ENCODE measurements around the gene DHX29. TPM values are rescaled to one million over a fixed set of nuclear protein-coding genes. Genes with fewer than 3 reads are reported as not detected.

Gene DHX29
- total RNA-seq, 2 donors from 2014 or later: 24.9 to 28.2 TPM

DNA sequence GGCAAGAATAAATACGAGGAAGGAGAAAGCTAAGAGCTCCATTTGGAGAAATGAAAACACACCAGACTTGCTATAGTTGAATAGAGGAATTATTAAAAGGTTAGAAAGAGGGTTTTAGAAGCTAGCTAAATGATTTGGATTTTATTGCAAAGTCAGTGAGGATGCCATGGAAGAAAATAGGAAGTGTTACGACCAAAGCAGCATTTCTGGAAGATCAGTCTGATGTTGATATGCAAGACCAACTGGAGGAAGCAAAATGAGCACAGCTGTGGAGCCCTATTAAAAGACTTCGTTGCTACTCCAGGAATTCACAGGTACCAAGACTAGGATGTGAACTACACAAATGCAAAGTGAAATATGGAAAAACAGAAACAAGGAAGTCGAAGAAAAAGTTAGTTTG lies 2.1 kb downstream of the DHX29 start:
- no peaks in the 10 kb centered on the region for H3K36me3 ChIP-seq
- no peaks in the 10 kb centered on the region for H3K27me3 ChIP-seq (replicated peaks; ENCODE audit: insufficient read depth)
- intact Hi-C loops (cut with DNase I): no loop called here
- TF ChIP-seq, protein P1, sequence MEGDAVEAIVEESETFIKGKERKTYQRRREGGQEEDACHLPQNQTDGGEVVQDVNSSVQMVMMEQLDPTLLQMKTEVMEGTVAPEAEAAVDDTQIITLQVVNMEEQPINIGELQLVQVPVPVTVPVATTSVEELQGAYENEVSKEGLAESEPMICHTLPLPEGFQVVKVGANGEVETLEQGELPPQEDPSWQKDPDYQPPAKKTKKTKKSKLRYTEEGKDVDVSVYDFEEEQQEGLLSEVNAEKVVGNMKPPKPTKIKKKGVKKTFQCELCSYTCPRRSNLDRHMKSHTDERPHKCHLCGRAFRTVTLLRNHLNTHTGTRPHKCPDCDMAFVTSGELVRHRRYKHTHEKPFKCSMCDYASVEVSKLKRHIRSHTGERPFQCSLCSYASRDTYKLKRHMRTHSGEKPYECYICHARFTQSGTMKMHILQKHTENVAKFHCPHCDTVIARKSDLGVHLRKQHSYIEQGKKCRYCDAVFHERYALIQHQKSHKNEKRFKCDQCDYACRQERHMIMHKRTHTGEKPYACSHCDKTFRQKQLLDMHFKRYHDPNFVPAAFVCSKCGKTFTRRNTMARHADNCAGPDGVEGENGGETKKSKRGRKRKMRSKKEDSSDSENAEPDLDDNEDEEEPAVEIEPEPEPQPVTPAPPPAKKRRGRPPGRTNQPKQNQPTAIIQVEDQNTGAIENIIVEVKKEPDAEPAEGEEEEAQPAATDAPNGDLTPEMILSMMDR (IDR thresholded peaks at IDR 0.05): no peak
- TF ChIP-seq POLR2A (IDR thresholded peaks at IDR 0.05) (no peak), POLR2AphosphoS5 (IDR thresholded peaks at IDR 0.05) (no peak)
- no peak overlapping the region for H3K27ac ChIP-seq
- no peak overlapping the region for H3K4me3 ChIP-seq
- 71% methylated on average over 4 of the region's 4 CpGs for WGBS
- H3K9me3 ChIP-seq: no peaks in the 10 kb centered on the region
- H3K4me1 ChIP-seq (replicated peaks): no peaks in the 10 kb centered on the region
- no peak for DNase-seq (ENCODE audit: low spot score)

DNA sequence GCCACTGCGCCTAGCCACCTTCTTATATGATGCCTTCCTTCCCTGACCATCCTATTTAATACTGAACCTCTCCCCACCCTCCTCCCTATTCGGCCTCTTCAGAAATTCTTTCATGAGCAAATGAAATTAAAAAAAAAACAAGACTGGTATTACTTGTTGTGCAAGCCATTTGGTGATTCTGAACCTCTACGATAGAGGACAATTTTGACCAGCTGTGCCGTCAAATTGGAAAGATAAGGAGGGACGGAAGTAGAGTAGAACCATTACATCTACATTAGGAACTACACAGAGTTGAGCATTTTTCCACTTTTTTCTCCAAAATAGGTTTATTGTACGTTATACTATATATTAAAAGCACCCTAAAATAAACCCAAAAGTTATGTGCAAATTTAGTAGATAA lies 2.9 kb downstream of the DHX29 start:
- 77% methylated on average over 6 of the region's 6 CpGs for WGBS
- Histone ChIP-seq H3K4me1 (replicated peaks) (no peaks in the 10 kb centered on the region), H3K27ac (no peak overlapping the region), H3K4me3 (no peak overlapping the region), H3K36me3 (no peaks in the 10 kb centered on the region), H3K27me3 (replicated peaks; ENCODE audit: insufficient read depth) (no peaks in the 10 kb centered on the region), H3K9me3 (no peaks in the 10 kb centered on the region)
- DNase-seq (ENCODE audit: low spot score): no peak
- TF ChIP-seq POLR2A (IDR thresholded peaks at IDR 0.05): no peak
- TF ChIP-seq POLR2AphosphoS5 (IDR thresholded peaks at IDR 0.05): no peak
- TF ChIP-seq, protein P1 (IDR thresholded peaks at IDR 0.05): no peak
- intact Hi-C loops (cut with DNase I): no loop called here

DNA sequence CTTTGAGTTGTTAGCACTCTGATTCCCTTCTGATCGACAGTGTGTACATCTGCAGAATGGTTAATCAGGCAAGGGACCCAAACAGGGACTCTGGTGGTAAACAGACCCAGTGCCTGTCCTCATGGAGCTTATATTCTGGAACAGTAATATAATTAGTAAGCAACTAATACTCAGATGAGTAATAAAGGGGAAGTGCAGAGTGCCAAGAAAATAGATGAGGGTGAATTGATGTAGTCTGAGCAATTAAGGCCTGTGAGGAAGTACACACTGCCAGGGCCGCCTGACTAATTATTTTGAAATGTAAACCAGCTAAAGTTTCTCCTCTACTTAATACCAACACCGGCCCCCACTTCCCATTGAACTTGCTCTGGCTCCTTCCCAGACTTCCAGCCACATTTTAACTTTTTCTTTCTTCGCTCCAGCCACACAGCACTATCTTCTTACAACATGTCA lies 4.2 kb downstream of the DHX29 start:
- Histone ChIP-seq H3K36me3 (no peaks in the 10 kb centered on the region), H3K4me3 (no peak overlapping the region), H3K27me3 (replicated peaks; ENCODE audit: insufficient read depth) (no peaks in the 10 kb centered on the region), H3K4me1 (replicated peaks) (no peaks in the 10 kb centered on the region), H3K9me3 (no peaks in the 10 kb centered on the region), H3K27ac (no peak overlapping the region)
- intact Hi-C loops (cut with DNase I): no loop called here
- TF ChIP-seq, protein P1 (IDR thresholded peaks at IDR 0.05): no peak
- TF ChIP-seq POLR2AphosphoS5 (IDR thresholded peaks at IDR 0.05) (no peak), POLR2A (IDR thresholded peaks at IDR 0.05) (no peak)
- 59% methylated on average over 4 of the region's 4 CpGs for WGBS
- no peak for DNase-seq (ENCODE audit: low spot score)

DNA sequence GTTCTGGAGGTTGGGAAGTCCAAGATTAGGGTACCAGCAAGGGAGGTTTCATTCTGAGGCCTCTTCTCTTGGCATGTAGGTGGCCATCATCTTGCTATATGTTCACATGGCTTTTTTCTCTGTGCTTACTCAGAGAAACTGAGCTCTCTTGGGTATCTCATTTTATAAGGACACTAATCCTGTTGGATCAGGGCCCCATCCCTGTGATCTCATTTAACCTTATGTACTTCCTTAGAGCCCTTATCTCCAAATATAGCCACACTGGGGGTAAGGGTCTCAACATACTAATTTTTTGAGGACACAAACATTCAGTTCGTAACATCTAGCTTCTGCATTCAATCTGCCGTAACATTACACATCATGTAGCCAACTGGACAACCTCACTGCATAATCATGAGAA lies 6.6 kb downstream of the DHX29 start:
- Histone ChIP-seq H3K4me3 (no peak overlapping the region), H3K27ac (no peak overlapping the region), H3K9me3 (no peaks in the 10 kb centered on the region), H3K36me3 (no peaks in the 10 kb centered on the region), H3K4me1 (replicated peaks) (no peaks in the 10 kb centered on the region), H3K27me3 (replicated peaks; ENCODE audit: insufficient read depth) (no peaks in the 10 kb centered on the region)
- 100% methylated on average over 2 of the region's 2 CpGs for WGBS
- intact Hi-C loops (cut with DNase I): no loop called here
- DNase-seq (ENCODE audit: low spot score): no peak
- TF ChIP-seq, protein P1 (IDR thresholded peaks at IDR 0.05): no peak
- no peak for TF ChIP-seq POLR2AphosphoS5 (IDR thresholded peaks at IDR 0.05)
- no peak for TF ChIP-seq POLR2A (IDR thresholded peaks at IDR 0.05)

DNA sequence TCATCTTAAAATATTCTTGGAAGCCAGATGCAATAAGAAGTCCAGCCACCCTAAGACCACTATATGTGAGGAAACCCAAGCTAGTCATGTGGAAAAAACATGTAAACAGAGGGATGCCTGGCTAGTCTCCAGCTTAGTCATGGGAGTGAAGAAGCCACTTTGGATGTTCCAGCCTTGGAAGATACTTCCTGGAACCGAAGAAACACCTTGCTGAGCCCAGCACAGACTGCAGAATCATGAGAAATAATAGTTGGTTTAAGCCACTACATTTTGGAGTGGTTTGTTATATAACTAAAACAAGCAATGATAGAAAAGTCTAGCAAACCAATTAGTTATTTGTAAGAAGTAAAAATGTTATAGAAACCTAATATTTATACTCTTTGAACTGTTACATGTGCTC lies 12.6 kb downstream of the DHX29 start:
- WGBS: 94% methylated on average over 1 of the region's 1 CpG
- DNase-seq (ENCODE audit: low spot score): no peak
- Histone ChIP-seq H3K27me3 (replicated peaks; ENCODE audit: insufficient read depth) (no peaks in the 10 kb centered on the region), H3K27ac (no peak overlapping the region), H3K4me1 (replicated peaks) (no peaks in the 10 kb centered on the region), H3K36me3 (peaks cover 0 to 3% of the 10 kb centered on the region in 2 donors), H3K4me3 (no peak overlapping the region), H3K9me3 (no peaks in the 10 kb centered on the region)
- intact Hi-C loops (cut with DNase I): no loop called here
- TF ChIP-seq, protein P1 (IDR thresholded peaks at IDR 0.05): no peak
- no peak for TF ChIP-seq POLR2A (IDR thresholded peaks at IDR 0.05)
- TF ChIP-seq POLR2AphosphoS5 (IDR thresholded peaks at IDR 0.05): no peak

Measured in prostate gland (tissue), 2 donors.